Mesothelial cell of epicardium (in vitro differentiated cells): ENCODE measurements around the gene SAG. TPM values are rescaled to one million over a fixed set of nuclear protein-coding genes. Genes with fewer than 3 reads are reported as not detected.
"Not testable (repeated sequence)": the region's sequence is repeated elsewhere in the genome, so short reads cannot be mapped to it uniquely, and the experiment has no call there.

Source experiments
- DNase-seq, 2 experiments: peaks; one replicate each; pipeline ENCODE4 v3.0.0; 2021; ENCODE audit warnings: low spot score in 2 of 2; ENCODE audit not compliant: unreplicated experiment in 2 of 2
- H3K27ac Mint-ChIP-seq: 2 replicates; pipeline ENCODE4 v1.8.0; 2021; ENCODE audit warnings: mixed read lengths
- H3K27me3 Mint-ChIP-seq: 2 replicates; pipeline ENCODE4 v1.8.0; 2021; ENCODE audit warnings: low read depth, mixed read lengths
- H3K36me3 Mint-ChIP-seq: 2 replicates; pipeline ENCODE4 v1.8.0; 2021; ENCODE audit warnings: mixed read lengths
- H3K4me1 Mint-ChIP-seq: 2 replicates; pipeline ENCODE4 v1.8.0; 2021; ENCODE audit warnings: mixed read lengths
- H3K4me3 Mint-ChIP-seq: 2 replicates; pipeline ENCODE4 v1.8.0; 2021; ENCODE audit warnings: mild to moderate bottlenecking, moderate library complexity, mixed read lengths
- H3K9me3 Mint-ChIP-seq: 2 replicates; pipeline ENCODE4 v1.8.0; 2021; ENCODE audit warnings: mixed read lengths
- CTCF ChIP-seq: fragments of 200-600 bp; sonication (generic); IDR thresholded peaks from one replicate; pipeline ENCODE4 v1.5.0; 2021; ENCODE audit warnings: antibody characterized with exemption; ENCODE audit not compliant: unreplicated experiment
- total RNA-seq: library from RNA; stranded (reverse); gene quantifications from 3 replicates; pipeline ENCODE4 v1.2.1, GENCODE V29; 2021

SAG gene
- total RNA-seq, 1 donor from 2014 or later: not detected

DNA sequence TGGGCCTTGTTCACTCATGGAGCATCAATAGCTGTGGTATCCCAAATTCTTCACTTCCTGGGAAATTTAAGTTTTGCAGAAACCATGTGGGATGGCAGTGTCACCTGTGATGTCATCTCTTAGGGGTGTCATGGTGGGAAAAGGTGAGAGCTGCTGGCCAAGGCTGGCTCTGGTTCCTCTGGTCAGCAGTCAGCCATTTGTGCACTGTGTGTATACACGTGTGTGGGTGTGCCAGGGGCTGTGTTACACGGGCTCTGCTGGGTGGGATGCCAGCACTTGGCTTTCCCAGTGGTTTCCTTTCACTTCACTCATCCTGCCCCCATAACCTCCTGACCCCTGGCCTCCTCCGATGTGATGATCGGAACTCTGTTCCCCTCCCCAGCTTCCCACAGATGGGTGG lies 21.3 kb downstream of the SAG start:
- H3K36me3 Mint-ChIP-seq: no peaks in the 10 kb centered on the region
- no peaks in the 10 kb centered on the region for H3K4me1 Mint-ChIP-seq
- no peak for TF ChIP-seq CTCF
- no peak overlapping the region for H3K27ac Mint-ChIP-seq
- H3K27me3 Mint-ChIP-seq: peaks cover 2% of the 10 kb centered on the region
- H3K9me3 Mint-ChIP-seq: no peaks in the 10 kb centered on the region
- H3K4me3 Mint-ChIP-seq: no peak overlapping the region
- no peak for DNase-seq

- no peak for TF ChIP-seq CTCF
- H3K4me1 Mint-ChIP-seq: no peaks in the 10 kb centered on the region
- no peak for DNase-seq
- no peak overlapping the region for H3K27ac Mint-ChIP-seq
- no peaks in the 10 kb centered on the region for H3K36me3 Mint-ChIP-seq
- peaks cover 3% of the 10 kb centered on the region for H3K27me3 Mint-ChIP-seq
- H3K9me3 Mint-ChIP-seq: no peaks in the 10 kb centered on the region
- no peak overlapping the region for H3K4me3 Mint-ChIP-seq
These were observed 22.0 kb downstream of the SAG start for GRCh38 chr2:233329489-233330135.

DNA sequence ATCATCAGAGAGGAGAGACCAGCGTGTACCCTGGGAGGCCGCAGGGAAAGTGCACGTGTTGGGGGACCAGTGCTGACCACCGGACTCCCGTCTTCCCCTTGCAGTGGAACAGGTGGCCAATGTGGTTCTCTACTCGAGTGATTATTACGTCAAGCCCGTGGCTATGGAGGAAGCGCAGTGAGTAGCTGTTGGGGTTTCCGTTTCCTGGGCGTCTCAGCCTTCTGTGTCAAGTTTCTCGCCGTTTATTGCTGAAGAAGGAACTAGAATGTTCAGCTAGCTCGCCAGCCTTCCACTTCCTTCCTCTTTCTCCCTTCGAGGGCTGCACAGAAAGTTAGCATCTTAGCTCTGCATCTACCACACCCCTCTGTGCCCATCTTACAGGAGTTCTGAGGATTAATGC lies 23.9 kb downstream of the SAG start:
- no peaks in the 10 kb centered on the region for H3K4me1 Mint-ChIP-seq
- peaks cover 6% of the 10 kb centered on the region for H3K27me3 Mint-ChIP-seq
- no peaks in the 10 kb centered on the region for H3K9me3 Mint-ChIP-seq
- H3K36me3 Mint-ChIP-seq: no peaks in the 10 kb centered on the region
- DNase-seq: no peak
- no peak overlapping the region for H3K27ac Mint-ChIP-seq
- TF ChIP-seq CTCF: no peak
- H3K4me3 Mint-ChIP-seq: no peak overlapping the region

DNA sequence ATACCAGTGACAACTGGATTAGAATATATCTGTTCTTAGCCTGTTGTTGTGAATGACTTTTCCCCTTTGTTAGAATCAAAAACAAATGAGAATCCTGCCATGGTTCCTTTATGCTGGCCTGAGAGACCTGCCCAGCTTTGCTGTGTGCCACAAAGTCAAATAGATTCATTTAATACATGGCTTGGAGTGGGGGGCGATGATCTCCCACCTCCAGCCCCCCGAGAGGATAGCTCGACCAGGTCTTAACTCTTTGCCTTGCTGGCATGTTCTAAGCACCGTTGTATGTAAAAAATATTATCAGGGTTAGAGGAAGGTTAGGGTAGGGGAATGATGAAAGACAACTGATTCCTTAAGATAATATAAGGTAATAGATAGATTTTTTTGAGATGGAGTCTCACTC lies 24.5 kb downstream of the SAG start:
- Mint-ChIP-seq H3K36me3 (no peaks in the 10 kb centered on the region), H3K27me3 (peaks cover 6% of the 10 kb centered on the region), H3K27ac (no peak overlapping the region)

DNA sequence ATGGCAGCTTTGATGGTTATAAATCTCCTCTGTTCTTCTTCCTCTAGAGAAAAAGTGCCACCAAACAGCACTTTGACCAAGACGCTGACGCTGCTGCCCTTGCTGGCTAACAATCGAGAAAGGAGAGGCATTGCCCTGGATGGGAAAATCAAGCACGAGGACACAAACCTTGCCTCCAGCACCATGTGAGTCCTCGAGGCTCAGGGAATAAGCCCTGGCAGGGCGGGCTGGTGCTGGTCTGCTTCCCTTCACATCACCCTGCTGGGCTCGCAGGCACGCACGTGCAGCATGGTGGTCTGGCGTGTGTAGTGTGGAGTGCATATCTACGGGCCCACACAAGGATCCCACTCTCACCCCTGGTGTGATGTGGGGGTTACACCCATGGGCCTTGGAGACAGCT lies 27.3 kb downstream of the SAG start:
- no peaks in the 10 kb centered on the region for H3K9me3 Mint-ChIP-seq
- H3K4me1 Mint-ChIP-seq: no peaks in the 10 kb centered on the region
- no peak overlapping the region for H3K4me3 Mint-ChIP-seq
- DNase-seq: no peak
- H3K36me3 Mint-ChIP-seq: no peaks in the 10 kb centered on the region
- peaks cover 15% of the 10 kb centered on the region for H3K27me3 Mint-ChIP-seq
- H3K27ac Mint-ChIP-seq: no peak overlapping the region
- TF ChIP-seq CTCF: no peak

More for the DNA sequence above, 24.5 kb downstream of the SAG start:
- Mint-ChIP-seq H3K9me3 (no peaks in the 10 kb centered on the region), H3K4me3 (no peak overlapping the region), H3K4me1 (no peaks in the 10 kb centered on the region)
- DNase-seq: no peak
- no peak for TF ChIP-seq CTCF

- not testable (repeated sequence) for H3K9me3 Mint-ChIP-seq, H3K27ac Mint-ChIP-seq, H3K36me3 Mint-ChIP-seq, H3K4me1 Mint-ChIP-seq, DNase-seq, H3K4me3 Mint-ChIP-seq
- H3K27me3 Mint-ChIP-seq: peaks cover 15% of the 10 kb centered on the region
These were observed 28.5 kb downstream of the SAG start for GRCh38 chr2:233336091-233336490.
